Colonic mucosa (tissue), 4 donors: ENCODE results near the gene EPHA2. TPM values are rescaled to one million over a fixed set of nuclear protein-coding genes. Genes with fewer than 3 reads are reported as not detected.
"Not testable (repeated sequence)": the region's sequence is repeated elsewhere in the genome, so short reads cannot be mapped to it uniquely, and the experiment has no call there.

Experiments used
- DNase-seq: peaks from one replicate; pipeline ENCODE4 v3.0.0-alpha.2; 2020
- H3K27ac ChIP-seq: fragments of 200-600 bp; one replicate; pipeline ENCODE4 v1.8.0; 2021
- H3K27me3 ChIP-seq: fragments of 200-600 bp; one replicate; pipeline ENCODE4 v1.8.0; 2021
- H3K36me3 ChIP-seq: fragments of 200-600 bp; one replicate; pipeline ENCODE4 v1.8.0; 2021
- H3K4me1 ChIP-seq: fragments of 200-600 bp; one replicate; pipeline ENCODE4 v1.8.0; 2021; ENCODE audit warnings: mild to moderate bottlenecking
- H3K4me3 ChIP-seq: fragments of 200-600 bp; one replicate; pipeline ENCODE4 v1.8.0; 2021
- H3K9ac ChIP-seq, 2 donors: one replicate each; pipeline ENCODE4 v1.7.0; 2013; ENCODE audit warnings: control low read depth in 2 of 2, low read depth in 2 of 2, low read length in 2 of 2
- H3K9me3 ChIP-seq: fragments of 200-600 bp; one replicate; pipeline ENCODE4 v1.8.0; 2021
- CTCF ChIP-seq: fragments of 200-600 bp; IDR thresholded peaks from one replicate; pipeline ENCODE4 v1.8.0; 2022; ENCODE audit warnings: antibody characterized with exemption, mild to moderate bottlenecking
- intact Hi-C: fragments of 100-400 bp; cut with DNase I; formaldehyde crosslinking; loops from one replicate; pipeline ENCODE4 v1.14.1; 2022
- total RNA-seq, 2 donors: library from RNA; stranded (reverse); fragmentation: NEBNext Ultra II Directional in 1 of 2; extraction: Animal tissue kit (Norgen Biotek cat#: 25700) in 1 of 2; gene quantifications; one replicate each; pipeline ENCODE4 v1.2.1, GENCODE V29; 2021
- donor health status: healthy.
- donor health status: DM: no; HTN: no; CAD: no.
- donor health status: DM: no; HTN: no; CAD: no.

Gene EPHA2
- total RNA-seq, 2 donors from 2014 or later = 15.7 to 40.8 TPM

- DNase-seq = no peak
- Histone ChIP-seq H3K4me3 (no peak overlapping the region), H3K9me3 (no peaks in the 10 kb centered on the region), H3K27ac (no peak overlapping the region), H3K4me1 (peaks cover 4% of the 10 kb centered on the region), H3K9ac (no peak overlapping the region), H3K27me3 (no peaks in the 10 kb centered on the region), H3K36me3 (no peaks in the 10 kb centered on the region)
- no peak for TF ChIP-seq CTCF
- intact Hi-C loops = loop anchor here (10.0 kb wide), 1 partner anchor 162 kb away; the partner anchor contains the start of gene SZRD1
These were observed 46.7 kb upstream of the EPHA2 start for GRCh38 chr1:16202281-16203210.

- DNase-seq = no peak
- H3K27ac ChIP-seq = no peak overlapping the region
- H3K4me3 ChIP-seq = no peak overlapping the region
- H3K9ac ChIP-seq = no peak overlapping the region
- H3K9me3 ChIP-seq = no peaks in the 10 kb centered on the region
- no peaks in the 10 kb centered on the region for H3K27me3 ChIP-seq
- no peaks in the 10 kb centered on the region for H3K36me3 ChIP-seq
- no peak for TF ChIP-seq CTCF
- H3K4me1 ChIP-seq = no peaks in the 10 kb centered on the region
- intact Hi-C loops = loop anchor here (5.0 to 10.0 kb wide), 2 partner anchors 43 to 165 kb away; partner anchors contain the start of gene SZRD1
These were observed 43.8 kb upstream of the EPHA2 start for GRCh38 chr1:16199700-16200099.

- Histone ChIP-seq H3K9ac (no peak overlapping the region), H3K4me3 (no peak overlapping the region), H3K4me1 (no peaks in the 10 kb centered on the region), H3K36me3 (no peaks in the 10 kb centered on the region), H3K27me3 (no peaks in the 10 kb centered on the region), H3K9me3 (no peaks in the 10 kb centered on the region), H3K27ac (no peak overlapping the region)
- no peak for DNase-seq
- intact Hi-C loops = loop anchor here (5.0 kb wide), 1 partner anchor 43 kb away; no protein-coding TSS in a partner anchor
- TF ChIP-seq CTCF = no peak
These were observed 43.3 kb upstream of the EPHA2 start for GRCh38 chr1:16199157-16199501.

GRCh38 chr1:16198444-16199156 lies 42.7 kb upstream of the EPHA2 start:
- H3K9ac ChIP-seq = no peak overlapping the region
- DNase-seq = no peak
- H3K4me1 ChIP-seq = no peaks in the 10 kb centered on the region
- H3K9me3 ChIP-seq = no peaks in the 10 kb centered on the region
- H3K4me3 ChIP-seq = no peak overlapping the region
- no peaks in the 10 kb centered on the region for H3K36me3 ChIP-seq
- intact Hi-C loops = loop anchor here (5.0 kb wide), 1 partner anchor 44 kb away; no protein-coding TSS in a partner anchor
- no peak overlapping the region for H3K27ac ChIP-seq
- no peak for TF ChIP-seq CTCF
- H3K27me3 ChIP-seq = no peaks in the 10 kb centered on the region

- Histone ChIP-seq H3K27ac (no peak overlapping the region), H3K27me3 (no peaks in the 10 kb centered on the region), H3K36me3 (no peaks in the 10 kb centered on the region), H3K4me3 (no peak overlapping the region), H3K4me1 (no peaks in the 10 kb centered on the region), H3K9me3 (no peaks in the 10 kb centered on the region), H3K9ac (no peak overlapping the region)
- intact Hi-C loops = loop anchor here (5.0 kb wide), 1 partner anchor 45 kb away; no protein-coding TSS in a partner anchor
- DNase-seq = no peak
- no peak for TF ChIP-seq CTCF
These were observed 41.0 kb upstream of the EPHA2 start for GRCh38 chr1:16196874-16197273.

GRCh38 chr1:16196139-16196538 lies 40.3 kb upstream of the EPHA2 start:
- not testable (repeated sequence) for H3K27me3 ChIP-seq, H3K9ac ChIP-seq, H3K4me3 ChIP-seq, DNase-seq, H3K4me1 ChIP-seq, H3K36me3 ChIP-seq, H3K27ac ChIP-seq, H3K9me3 ChIP-seq
- intact Hi-C loops = loop anchor here (5.0 kb wide), 1 partner anchor 46 kb away; no protein-coding TSS in a partner anchor
